NK-92 (cell line): Measurements from ENCODE around the gene IFI30.

Experiments
- DNase-seq: peaks from one replicate; lab custom pipeline; 2025; ENCODE audit not compliant: unreplicated experiment; lab: John Stamatoyannopoulos, UW

IFI30 gene

GRCh38 chr19:18173572-18174288 is at the start of gene IFI30:
Gene IFI30, plus strand, starts transcription at chr19:18173813. Its CDS starts 29 bp downstream, at chr19:18173842.
- DNase-seq, result no peak

GRCh38 chr19:18123819-18124218 is 49.8 kb upstream of the IFI30 start:
- DNase-seq, result no peak

GRCh38 chr19:18126097-18126496 is 47.5 kb upstream of the IFI30 start:
- no peak for DNase-seq

- no peak for DNase-seq
Measured at GRCh38 chr19:18128044-18128443, 45.6 kb upstream of the IFI30 start.

GRCh38 chr19:18128805-18129204 is 44.8 kb upstream of the IFI30 start:
- DNase-seq, result no peak

- no peak for DNase-seq
Measured at GRCh38 chr19:18130523-18131242, 42.9 kb upstream of the IFI30 start.

GRCh38 chr19:18131841-18132596 is 41.6 kb upstream of the IFI30 start:
- DNase-seq, result no peak

- no peak for DNase-seq
Measured at GRCh38 chr19:18135712-18136584, 37.7 kb upstream of the IFI30 start.

- no peak for DNase-seq
Measured at GRCh38 chr19:18137242-18137641, 36.4 kb upstream of the IFI30 start.

- no peak for DNase-seq
Measured at GRCh38 chr19:18137657-18138339, 35.8 kb upstream of the IFI30 start.

- DNase-seq, result no peak
Measured at GRCh38 chr19:18140473-18140872, 33.1 kb upstream of the IFI30 start.

GRCh38 chr19:18141031-18141430 is 32.6 kb upstream of the IFI30 start:
- DNase-seq, result no peak

- no peak for DNase-seq
Measured at GRCh38 chr19:18143902-18144301, 29.7 kb upstream of the IFI30 start.

GRCh38 chr19:18144361-18144760 is 29.3 kb upstream of the IFI30 start:
- DNase-seq, result no peak

GRCh38 chr19:18144906-18145305 is 28.7 kb upstream of the IFI30 start:
- no peak for DNase-seq

- DNase-seq, result no peak
Measured at GRCh38 chr19:18145391-18145999, 28.1 kb upstream of the IFI30 start.

GRCh38 chr19:18147396-18147795 is 26.2 kb upstream of the IFI30 start:
- DNase-seq, result no peak

GRCh38 chr19:18149596-18149975 is 24.0 kb upstream of the IFI30 start:
- DNase-seq, result no peak

- no peak for DNase-seq
Measured at GRCh38 chr19:18150776-18151624, 22.6 kb upstream of the IFI30 start.
